ENCODE data around the gene CD3D.

GRCh38 chr11:118341815-118342489 is 553 bp downstream of the CD3D start:
- no peak for TF ChIP-seq POLR2A (IDR thresholded peaks at IDR 0.05)
- TF ChIP-seq CTCF (IDR thresholded peaks at IDR 0.05): no peak
